Anterior cingulate cortex (tissue), 58 donors: Measurements from ENCODE around the gene RPS18.
"Not testable (repeated sequence)": the region's sequence is repeated elsewhere in the genome, so short reads cannot be mapped to it uniquely, and the experiment has no call there.

Experiments used
- DNase-seq, 58 donors: peaks; one replicate each; lab custom pipeline; 2025; lab: John Stamatoyannopoulos, UW

Gene RPS18

DNA sequence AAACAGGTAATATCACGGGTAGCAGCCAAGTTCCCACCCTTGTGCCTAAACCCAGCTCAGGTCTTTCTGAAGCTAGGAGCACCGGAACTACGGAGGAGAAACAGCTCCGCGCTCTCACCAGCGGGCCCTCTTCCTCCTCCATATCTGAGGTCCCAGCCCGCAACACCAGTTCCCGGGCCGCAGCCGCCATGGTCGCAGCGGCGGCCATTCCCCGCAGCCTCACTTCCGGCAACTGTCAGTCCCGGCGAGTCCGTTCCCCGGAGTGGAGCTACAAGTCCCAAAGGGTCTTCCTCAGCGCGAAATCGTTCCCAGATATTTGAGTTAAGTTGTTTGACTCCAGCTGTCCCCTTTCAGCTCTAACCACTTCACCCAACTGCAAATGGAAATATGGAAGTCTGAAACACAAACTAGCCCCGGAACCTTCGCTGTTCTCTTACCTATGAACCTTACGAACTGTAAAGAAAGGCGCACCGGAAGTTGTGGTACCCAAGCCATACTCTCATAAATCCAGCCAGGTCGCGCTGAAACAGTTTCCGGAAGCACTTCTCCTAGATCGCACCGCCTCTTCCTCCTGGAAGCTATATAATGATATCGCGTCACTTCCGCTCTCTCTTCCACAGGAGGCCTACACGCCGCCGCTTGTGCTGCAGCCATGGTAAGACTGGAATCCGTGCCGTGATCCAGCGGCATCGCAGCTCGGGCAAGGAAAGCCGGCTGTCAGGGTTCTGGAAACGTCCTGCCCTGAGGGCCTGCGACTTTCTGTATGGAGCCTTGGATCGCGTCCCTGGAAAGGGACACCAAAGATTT is at the start of gene RPS18, which contains the start of gene VPS52:
Gene RPS18, plus strand, starts transcription at position 608 of the 807 bp plus-strand sequence. Its CDS starts 45 bp downstream, at position 653.
Gene VPS52, minus strand, starts transcription at position 409 of the 807 bp plus-strand sequence. Its CDS starts 201 bp downstream, at position 208.
- DNase-seq = peak; percentile 58 to 98 (median 92)

DNA sequence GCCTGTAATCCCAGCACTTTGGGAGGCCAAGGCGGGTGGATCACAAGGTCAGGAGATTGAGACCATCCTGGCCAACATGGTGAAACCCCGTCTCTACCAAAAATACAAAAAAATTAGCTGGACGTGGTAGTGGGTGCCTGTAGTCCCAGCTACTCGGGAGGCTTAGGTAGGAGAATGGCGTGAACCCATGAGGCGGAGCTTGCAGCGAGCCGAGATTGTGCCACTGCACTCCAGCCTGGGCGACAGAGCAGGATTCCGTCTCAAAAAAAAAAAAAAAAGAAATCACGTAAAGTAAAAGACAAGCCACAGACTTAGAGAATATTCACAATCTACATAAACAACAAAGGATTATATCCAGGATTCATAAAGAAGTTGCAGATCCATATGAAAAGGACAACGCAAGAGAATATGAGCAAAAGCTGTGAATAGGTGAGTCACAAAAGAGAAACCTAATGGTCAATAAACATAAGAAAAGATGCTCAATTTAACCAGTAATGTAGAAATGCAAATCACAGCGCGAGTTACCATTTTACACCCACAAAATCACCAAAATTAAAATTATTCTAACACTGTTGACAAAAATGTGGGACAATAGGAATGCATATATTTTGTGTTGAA is 45.3 kb upstream of the RPS18 start:
- DNase-seq = not testable (repeated sequence)

DNA sequence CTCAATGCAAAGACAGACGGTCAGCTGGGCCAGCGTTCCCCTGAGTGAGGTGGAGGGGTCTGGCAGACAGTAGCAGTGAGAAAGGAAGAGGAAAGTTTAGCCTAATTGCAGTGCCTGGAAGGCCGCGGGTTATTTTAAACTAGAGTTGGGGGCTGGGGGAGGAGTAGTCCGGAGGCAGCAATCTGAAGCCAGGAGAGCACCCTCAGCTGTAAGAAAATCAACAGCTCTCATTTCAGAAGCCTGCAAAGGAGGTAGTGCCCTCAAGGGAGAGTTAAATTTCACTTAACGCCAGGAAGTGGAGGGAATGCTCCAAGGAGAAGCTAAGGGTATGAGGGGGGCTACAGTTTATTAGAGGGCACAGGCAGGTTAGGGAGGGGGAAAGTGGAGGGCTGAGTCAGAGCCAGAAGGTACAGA is 36.6 kb upstream of the RPS18 start:
- DNase-seq = no peak

DNA sequence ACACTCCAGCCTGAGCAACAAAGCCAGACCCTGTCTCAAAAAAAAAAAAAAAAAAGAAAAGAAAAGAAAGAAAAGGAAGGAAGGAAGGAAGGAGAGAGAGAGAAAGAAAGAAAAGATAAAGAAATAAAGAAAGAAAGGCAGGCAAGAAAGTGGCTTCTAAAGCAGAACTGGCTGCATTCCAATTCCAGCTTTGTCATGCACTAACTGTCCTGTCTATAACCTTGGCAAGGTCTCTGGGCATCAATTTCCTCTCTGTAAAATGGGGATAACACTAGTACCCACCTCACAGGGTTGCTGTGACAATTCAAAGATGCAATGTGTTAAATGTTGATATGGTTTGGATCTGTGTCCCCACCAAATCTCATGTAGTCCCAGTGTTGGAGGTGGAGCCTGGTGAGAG is 35.5 kb upstream of the RPS18 start:
- DNase-seq = no peak

DNA sequence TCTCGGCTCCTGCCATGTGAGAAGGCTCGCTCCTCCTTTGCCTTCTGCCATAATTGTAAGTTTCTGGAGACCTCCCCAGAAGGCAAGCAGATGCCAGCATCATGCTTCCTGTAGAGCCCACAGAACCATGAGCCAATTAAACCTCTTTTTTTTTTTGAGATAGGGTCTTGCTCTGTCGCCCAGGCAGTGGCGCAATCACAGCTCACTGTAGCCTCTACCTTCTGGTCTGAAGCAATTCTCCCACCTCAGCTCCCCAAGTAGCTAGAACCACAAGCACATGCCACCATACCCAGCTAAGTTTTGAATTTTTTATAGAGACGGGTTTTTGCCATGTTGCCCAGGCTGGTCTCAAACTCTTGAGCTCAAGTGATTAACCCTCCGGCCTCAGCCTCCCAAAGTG is 35.0 kb upstream of the RPS18 start:
- no peak for DNase-seq

DNA sequence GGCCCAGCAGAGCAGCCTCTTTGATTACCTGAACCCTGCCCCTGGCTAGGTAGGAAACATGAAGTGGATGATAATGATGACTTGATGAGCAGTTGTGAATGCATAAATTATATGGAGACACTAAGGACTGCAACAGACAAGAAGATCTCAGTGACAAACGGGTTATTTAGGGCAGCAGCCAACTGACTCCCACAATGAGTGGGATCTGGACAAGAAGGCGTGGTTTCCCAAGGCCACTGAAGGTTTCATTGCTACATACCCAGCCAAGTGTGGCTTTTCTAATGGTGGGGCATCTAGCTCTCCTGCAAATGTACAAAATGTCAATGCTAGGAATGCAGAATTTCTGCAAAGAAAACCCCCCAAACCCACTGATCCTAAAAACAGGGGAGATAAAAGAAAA is 34.1 kb upstream of the RPS18 start:
- DNase-seq = no peak

DNA sequence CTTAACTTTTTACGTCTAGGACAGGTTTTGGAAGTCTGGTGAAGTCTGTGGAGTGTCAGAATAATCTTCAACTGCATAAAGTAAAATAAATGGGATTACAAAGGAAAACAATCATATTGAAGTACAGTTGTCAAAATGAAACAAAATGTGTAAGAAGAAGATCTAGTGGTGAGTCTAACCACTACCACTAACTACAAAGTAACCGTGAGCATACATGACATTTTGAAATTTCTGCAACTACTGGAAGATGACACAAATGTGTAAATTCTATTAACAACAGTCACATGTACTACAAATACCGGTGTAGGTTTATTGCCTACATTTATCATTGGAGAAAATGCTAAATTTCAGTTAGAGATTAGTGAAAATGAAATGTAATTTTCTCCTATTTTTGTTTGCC is 29.9 kb upstream of the RPS18 start:
- no peak for DNase-seq

DNA sequence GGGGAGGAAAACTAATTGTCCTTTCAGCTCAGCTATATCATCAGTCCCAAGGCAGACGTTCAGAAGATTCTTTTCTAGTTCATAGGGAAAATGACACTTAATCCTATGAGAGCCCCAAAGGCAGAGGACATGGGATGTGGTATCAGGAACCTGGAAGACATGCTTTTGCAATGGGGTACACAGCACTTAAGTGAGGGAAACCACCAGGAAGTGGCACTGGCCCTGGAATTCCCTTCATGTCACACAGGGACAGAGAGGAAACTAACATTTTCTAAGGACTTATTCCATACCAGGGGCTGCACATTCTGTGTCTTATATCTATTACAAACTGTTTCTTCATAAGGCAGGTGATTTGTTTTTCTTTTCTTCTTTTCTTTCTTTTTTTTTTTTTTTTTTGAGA is 28.4 kb upstream of the RPS18 start:
- DNase-seq = no peak

DNA sequence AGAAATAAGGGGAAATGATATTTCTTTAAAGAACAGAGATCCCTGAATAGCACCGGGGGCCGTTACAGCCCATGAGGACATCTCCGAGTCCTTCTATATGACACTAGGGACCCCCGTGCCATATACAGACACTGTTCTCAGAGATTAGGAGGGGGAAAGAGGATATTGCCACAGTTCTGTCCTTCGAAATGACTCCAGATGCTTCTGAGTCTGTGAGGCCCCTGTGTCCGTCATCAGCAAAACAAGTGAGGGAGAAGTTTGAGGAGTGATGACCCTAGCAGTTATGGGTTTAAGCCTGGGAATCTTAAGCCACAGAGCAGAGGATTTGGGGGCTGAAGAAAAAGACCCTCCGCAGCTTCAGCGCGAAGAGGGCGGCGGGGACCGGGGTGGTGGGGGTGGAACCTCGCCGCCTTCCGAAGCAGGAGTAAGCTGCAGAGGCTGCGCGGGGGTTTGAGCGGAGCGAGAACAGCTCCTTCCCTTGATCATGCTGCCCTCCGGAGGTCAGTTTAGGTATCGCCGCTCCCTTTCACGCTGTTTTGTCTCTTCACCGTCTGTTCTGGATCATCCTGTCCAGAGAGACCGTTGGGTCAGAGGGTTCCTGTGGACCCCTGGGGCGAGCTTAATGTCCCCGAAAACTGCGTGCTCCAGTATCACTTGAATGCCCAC is 23.8 kb upstream of the RPS18 start:
- peak in 57 of 58 donors; percentile 50 to 92 (median 76) for DNase-seq

DNA sequence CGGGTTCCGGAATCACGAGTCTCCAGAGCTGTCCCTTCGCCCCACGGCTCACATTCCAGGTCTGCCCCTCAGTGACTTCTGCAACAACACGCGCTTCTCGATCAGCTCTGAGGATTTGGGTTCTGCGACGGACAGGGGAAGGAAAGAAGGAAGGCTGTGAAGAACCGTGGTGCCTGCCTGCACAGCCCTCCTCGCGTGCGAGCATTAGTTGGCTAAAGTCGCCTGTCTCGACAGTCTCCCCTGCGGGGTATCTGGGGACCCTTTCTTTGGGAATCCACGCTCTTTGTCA is 23.3 kb upstream of the RPS18 start:
- DNase-seq = peak in 13 of 58 donors; percentile 46 to 80 (median 69)

DNA sequence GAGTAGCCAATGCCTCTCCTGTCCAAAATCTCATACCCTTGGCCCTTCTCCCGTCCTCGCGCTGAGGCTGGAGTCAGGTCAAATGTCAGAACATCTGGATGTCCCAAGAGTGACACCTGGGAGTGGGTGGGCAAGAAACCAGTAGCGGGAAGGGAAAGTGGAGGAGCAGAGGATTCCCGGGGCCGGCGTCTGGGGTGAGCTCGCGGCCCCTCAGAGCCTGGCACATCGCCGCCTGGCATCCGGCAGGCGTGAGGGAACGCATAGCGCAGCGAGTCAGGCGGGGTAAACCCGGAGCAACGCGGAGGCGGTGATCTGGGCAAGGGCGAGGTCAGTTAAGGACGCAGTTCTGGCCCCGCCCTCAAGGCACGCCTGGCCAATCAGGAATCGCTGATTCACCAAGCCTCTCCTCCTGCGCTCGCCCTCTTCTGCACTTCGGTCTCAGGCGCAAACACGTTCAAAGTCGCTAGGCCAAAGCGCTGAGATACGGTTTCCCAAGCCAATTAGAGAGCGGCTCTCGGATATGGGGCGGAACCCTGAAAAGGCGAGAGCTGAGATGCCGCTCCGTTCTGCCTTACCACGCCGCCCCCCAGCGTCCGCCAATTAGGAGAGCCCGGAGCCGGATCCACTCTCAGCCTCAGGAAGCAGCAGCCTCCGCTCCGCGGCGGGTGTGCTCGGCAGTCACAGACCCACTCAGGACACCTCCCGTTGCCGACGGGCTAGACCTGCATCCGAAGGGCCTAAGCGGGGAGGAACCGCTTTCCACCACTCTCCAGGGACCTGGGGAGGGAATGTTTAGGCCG is 22.7 kb upstream of the RPS18 start:
- DNase-seq = peak; percentile 60 to 99 (median 96)

DNA sequence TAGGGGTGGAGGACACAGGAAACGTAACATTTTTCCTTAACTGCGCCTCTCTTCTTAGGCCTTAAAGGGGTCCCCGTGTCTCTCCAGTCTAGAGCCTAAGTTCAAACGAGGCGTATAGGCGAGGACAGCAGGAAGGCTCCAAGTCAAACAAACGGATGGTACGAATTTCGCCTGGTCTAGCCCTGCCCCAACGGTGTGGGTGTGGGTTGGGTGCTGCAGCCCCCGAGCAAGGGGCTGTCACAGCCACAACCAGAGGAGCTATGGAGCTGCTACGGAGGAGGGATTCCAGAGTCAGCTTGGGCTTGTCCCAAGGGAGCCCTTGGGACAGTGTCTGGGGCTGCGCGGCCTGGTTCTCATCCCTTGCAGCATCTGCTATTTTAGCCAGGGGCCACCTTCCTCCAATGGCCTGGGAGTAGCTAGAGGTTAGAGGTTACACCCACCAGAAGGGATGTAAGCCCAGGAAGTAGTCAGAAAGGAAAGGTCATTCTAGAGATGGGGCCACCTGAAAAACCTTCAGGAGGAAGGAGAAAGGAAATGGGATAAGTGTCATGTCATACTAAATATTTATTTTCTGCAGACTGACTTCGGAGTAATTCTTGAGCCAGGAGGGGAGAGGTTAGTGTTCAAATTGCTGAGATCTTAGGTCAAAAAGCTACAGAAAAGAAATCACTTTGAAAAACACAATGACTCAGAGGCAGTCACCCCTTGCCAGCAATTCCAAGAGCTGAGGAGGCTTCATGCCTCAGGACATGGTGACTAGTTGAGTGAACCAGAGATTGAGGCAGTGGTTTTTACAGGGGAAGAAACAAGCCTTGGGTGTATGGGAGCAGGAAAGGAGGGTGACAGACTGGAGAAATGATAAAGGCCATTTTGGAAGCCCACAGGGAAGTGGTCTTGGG is 21.9 kb upstream of the RPS18 start:
- peak in 3 of 58 donors; percentile 12 to 36 (median 21) for DNase-seq

DNA sequence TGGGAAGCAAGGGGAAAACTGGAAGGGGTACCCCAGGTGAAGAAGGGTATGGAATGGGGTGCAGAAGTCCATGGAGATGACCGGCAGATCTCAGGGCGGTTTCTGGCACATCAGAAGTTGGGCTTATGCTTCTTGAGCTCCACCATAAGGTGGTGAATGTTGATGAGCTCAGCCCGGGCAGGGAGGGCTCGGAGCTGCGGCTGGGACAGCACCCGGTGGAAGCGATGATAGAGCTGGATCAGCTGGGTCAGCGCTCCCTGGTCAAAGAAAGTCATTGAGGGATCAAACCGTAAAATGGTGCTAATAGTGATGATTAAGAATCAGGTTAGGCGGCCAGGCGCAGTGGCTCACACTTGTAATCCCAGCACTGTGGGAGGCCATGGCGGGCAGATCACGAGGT is 21.1 kb upstream of the RPS18 start:
- DNase-seq = no peak

DNA sequence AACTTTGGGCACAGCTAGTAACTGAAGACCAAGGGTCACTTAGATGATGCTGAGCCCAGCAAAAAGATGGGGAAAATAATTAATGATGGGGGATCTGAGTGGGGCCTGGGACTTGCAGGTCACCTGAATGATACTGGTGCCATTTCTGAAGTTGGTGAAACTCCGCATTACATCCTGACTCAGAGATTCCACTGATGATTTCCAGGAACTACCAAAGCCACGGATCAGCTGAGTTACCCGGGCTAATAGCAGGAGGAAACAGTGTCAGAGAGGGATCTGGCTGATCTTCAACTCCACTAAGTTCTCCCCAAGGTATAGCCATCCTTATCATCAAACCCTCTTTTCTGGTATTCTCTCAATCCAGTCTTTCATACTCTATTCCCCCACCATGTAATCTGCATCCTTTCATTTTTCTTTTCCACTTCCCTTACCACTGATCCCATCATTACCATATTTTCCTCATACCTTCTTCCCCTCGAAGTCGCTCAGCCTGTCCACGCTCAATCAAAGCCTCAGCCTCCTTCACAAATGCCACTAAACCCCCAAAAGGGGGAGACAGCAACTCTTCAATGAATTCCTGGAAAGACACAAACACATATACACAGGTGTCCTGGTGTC is 20.4 kb upstream of the RPS18 start:
- DNase-seq = no peak

DNA sequence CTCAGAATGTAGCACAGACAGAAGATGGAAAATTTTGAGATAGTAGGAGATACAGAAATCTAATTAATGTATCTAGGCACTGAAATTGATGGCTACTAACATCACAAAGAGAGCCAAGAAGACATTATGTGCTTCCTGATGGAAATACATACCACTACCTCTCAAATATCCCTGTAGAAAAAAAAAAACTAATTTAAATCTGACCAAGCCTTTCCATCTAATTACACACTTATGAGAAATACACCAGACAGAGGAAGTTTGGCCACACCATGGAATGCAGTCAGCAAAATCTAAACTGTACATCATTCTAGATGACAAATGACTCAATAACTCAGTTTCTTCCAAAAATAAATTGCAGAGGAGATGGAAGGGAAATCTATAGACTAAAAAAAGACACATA is 19.1 kb upstream of the RPS18 start:
- DNase-seq = no peak

DNA sequence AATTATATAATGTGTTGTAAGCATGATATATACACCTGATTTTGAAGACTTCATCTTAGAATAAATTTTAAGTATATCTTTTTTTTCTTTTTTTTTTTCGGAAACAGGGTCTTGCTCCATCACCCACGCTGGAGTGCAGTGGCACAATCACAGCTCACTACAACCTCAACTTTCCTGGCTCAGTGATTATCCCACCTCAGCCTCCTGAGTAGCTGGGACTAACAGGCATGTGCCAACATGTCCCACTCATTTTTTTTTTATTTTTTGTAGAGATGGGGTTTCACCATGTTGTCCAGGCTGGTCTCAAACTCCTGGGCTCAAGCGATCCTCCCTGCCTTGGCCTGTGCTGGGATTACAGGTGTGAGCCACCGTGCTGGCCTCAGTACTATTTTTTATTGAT is 17.3 kb upstream of the RPS18 start:
- DNase-seq = no peak

DNA sequence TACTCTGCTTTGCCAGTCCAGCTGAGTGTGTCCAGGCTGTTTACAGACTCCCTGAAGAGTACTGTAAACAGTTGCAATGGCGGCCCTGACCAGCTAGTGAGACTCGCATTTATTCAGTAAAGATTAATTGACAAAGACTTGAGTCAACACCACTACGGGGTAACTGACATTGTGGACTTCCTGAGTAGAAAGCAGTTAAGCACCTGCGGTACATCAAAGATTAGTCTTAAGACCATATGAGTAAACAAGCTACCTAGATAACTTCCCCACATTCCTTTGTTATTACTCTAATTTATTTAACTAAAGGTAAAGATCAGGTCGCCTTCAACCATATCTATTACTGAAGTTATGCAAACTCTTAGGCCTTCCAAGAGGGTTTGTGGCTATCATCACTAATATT is 12.8 kb upstream of the RPS18 start:
- no peak for DNase-seq

DNA sequence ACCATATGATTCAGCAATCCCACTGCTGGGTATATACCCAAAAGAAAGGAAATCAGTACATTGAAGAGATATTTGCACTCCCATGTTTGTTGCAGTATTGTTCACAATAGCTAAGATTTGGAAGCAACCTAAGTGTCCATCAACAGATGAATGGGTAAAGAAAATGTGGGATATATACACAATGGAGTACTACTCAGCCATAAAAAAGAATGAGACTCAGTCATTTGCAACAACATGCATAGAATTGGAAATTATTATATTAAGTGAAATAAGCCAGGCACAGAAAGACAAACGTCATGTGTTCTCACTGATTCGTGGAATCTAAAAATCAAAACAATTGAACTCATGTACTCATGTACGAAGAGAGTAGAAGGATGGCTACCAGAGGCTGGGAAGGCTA is 9.4 kb upstream of the RPS18 start:
- not testable (repeated sequence) for DNase-seq

DNA sequence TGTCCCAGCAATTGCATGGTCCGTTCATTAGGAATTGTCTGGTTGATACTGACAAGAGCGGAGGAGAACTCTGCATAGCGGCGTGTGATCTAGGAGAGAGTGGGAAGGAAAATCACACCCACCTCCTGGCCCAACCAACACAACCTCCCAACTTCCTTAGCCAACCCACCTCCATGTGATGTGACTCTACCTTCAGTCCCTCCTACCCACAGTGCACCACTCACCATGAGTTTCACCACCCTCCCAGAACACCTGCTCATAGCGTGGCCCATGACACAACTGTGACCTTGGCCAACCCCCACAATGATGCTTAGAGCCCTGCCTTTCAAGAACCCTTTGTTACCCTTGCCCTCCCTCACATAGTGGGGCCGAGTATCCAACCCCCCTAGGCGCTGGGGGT is 7.9 kb upstream of the RPS18 start:
- no peak for DNase-seq
